GM12892 (cell line): ENCODE data around the gene ARHGAP22.

ENCODE experiments used
- POLR2A ChIP-seq: IDR thresholded peaks from 2 replicates; pipeline ENCODE4 v1.6.1; 2011; ENCODE audit warnings: low read depth, low read length, control low read depth
- POLR2AphosphoS5 ChIP-seq: IDR thresholded peaks from 2 replicates; pipeline ENCODE4 v1.6.1; 2011; ENCODE audit warnings: low read depth, low read length, control low read depth
- TAF1 ChIP-seq: IDR thresholded peaks from 2 replicates; pipeline ENCODE4 v1.6.1; 2011; ENCODE audit warnings: low read depth, mild to moderate bottlenecking, control low read depth, low read length, borderline replicate concordance

DNA sequence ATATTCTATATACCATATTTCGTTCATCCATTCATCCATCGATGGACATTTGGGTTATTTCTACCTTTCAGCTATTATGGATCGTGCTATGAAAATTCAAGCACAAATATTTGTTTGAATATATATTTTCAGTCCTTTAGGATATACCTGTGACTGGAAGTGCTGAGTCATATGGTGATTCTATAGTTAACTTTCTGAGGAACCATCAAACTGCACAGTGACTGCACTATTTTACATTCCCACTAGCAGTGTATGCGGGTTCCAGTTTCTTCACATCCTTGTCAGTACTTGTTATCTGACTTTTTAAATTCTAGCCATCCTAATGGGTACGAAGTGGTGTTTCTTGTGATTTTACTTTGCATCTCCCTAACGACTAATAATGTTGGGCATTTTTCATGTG lies 194.4 kb downstream of the ARHGAP22 start:
- TF ChIP-seq POLR2AphosphoS5 (no peak), TAF1 (no peak), POLR2A (no peak)
